Stimulated activated naive CD4-positive, alpha-beta T cell (primary cell): ENCODE measurements around the gene TMEM175.

Experiments
- DNase-seq, 6 experiments: peaks; one replicate each; lab custom pipeline; 2025; lab: John Stamatoyannopoulos, UW

The TMEM175 gene

GRCh38 chr4:931960-932712, at the start of gene TMEM175, which contains the start of gene GAK:
TSS of gene TMEM175 (plus strand) at chr4:932460. CDS start at chr4:947740, 15,280 bp downstream.
TSS of gene GAK (minus strand) at chr4:932316. CDS start at chr4:932187, 129 bp downstream.
- DNase-seq, result peak; percentile 92 to 96 (median 94)

GRCh38 chr4:882646-883045, 49.6 kb upstream of the TMEM175 start:
- no peak for DNase-seq

GRCh38 chr4:883377-884095, 48.7 kb upstream of the TMEM175 start:
- no peak for DNase-seq

- DNase-seq, result no peak
Measured at GRCh38 chr4:884259-884658, 48.0 kb upstream of the TMEM175 start.

- DNase-seq, result no peak
Measured at GRCh38 chr4:884896-885295, 47.4 kb upstream of the TMEM175 start.

- no peak for DNase-seq
Measured at GRCh38 chr4:885353-885752, 46.9 kb upstream of the TMEM175 start.

- DNase-seq, result no peak
Measured at GRCh38 chr4:886244-886643, 46.0 kb upstream of the TMEM175 start.

- DNase-seq, result no peak
Measured at GRCh38 chr4:887034-887763, 45.1 kb upstream of the TMEM175 start.

- DNase-seq, result no peak
Measured at GRCh38 chr4:888029-888428, 44.2 kb upstream of the TMEM175 start.

GRCh38 chr4:889516-889915, 42.7 kb upstream of the TMEM175 start:
- no peak for DNase-seq

GRCh38 chr4:890036-890695, 42.1 kb upstream of the TMEM175 start:
- DNase-seq, result no peak

- no peak for DNase-seq
Measured at GRCh38 chr4:891747-892146, 40.5 kb upstream of the TMEM175 start.

- no peak for DNase-seq
Measured at GRCh38 chr4:892780-893179, 39.5 kb upstream of the TMEM175 start.

GRCh38 chr4:893276-893994, 38.8 kb upstream of the TMEM175 start:
- DNase-seq, result no peak

GRCh38 chr4:893995-894705, 38.1 kb upstream of the TMEM175 start:
- DNase-seq, result no peak

GRCh38 chr4:895596-895995, 36.7 kb upstream of the TMEM175 start:
- DNase-seq, result no peak

GRCh38 chr4:896216-896615, 36.0 kb upstream of the TMEM175 start:
- no peak for DNase-seq

- no peak for DNase-seq
Measured at GRCh38 chr4:896630-897029, 35.6 kb upstream of the TMEM175 start.

- no peak for DNase-seq
Measured at GRCh38 chr4:898123-898522, 34.1 kb upstream of the TMEM175 start.

- DNase-seq, result no peak
Measured at GRCh38 chr4:898869-899555, 33.2 kb upstream of the TMEM175 start.
